CD4-positive, CD25-positive, alpha-beta regulatory T cell (primary cell): ENCODE measurements around the gene GANC. TPM values are rescaled to one million over a fixed set of nuclear protein-coding genes. Genes with fewer than 3 reads are reported as not detected.

Experiments used
- ATAC-seq, 2 donors: fragments of 150-1000 bp; cut with Tn5 transposase; one replicate each; pipeline ENCODE4 v1.10.0; 2021; ENCODE audit warnings: low read depth in 2 of 2, moderate number of reproducible peaks in 2 of 2, moderate library complexity in 1 of 2
- DNase-seq, 3 donors: peaks; one replicate each; pipeline versions ENCODE4 v3.0.0 to v3.0.0-alpha.2; 2012 to 2022; ENCODE audit warnings: mixed read lengths in 1 of 3
- H3K27ac ChIP-seq: one replicate; pipeline ENCODE4 v1.7.0; 2013; ENCODE audit warnings: mild to moderate bottlenecking, low read length; ENCODE audit not compliant: insufficient read depth, poor library complexity, severe bottlenecking
- H3K27me3 ChIP-seq: one replicate; pipeline ENCODE4 v1.7.0; 2013; ENCODE audit warnings: low read length; ENCODE audit not compliant: control insufficient read depth, insufficient read depth
- H3K36me3 ChIP-seq: one replicate; pipeline ENCODE4 v1.7.0; 2013; ENCODE audit warnings: mild to moderate bottlenecking, low read length, moderate library complexity; ENCODE audit not compliant: control insufficient read depth, insufficient read depth
- H3K4me1 ChIP-seq: 2 replicates; pipeline ENCODE4 v1.7.0; 2013; ENCODE audit warnings: mild to moderate bottlenecking, low read length; ENCODE audit not compliant: insufficient read depth, control insufficient read depth, poor library complexity, severe bottlenecking
- H3K4me3 ChIP-seq: one replicate; pipeline ENCODE4 v1.7.0; 2013; ENCODE audit warnings: low read depth, mild to moderate bottlenecking, low read length, moderate library complexity
- H3K9me3 ChIP-seq, 2 experiments: 1 replicate in 1 of 2; 2 replicates in 1 of 2; pipeline ENCODE4 v1.7.0; 2013; ENCODE audit warnings: low read length in 2 of 2, mild to moderate bottlenecking in 1 of 2, moderate library complexity in 1 of 2; ENCODE audit not compliant: control insufficient read depth in 2 of 2
- H3K27ac Mint-ChIP-seq, 3 donors: one replicate each; pipeline ENCODE4 v1.8.0; 2020 to 2022; ENCODE audit warnings: mild to moderate bottlenecking in 3 of 3, mixed read lengths in 3 of 3, moderate library complexity in 2 of 3
- H3K27me3 Mint-ChIP-seq: one replicate; pipeline ENCODE4 v1.8.0; 2022; ENCODE audit warnings: mild to moderate bottlenecking, mixed read lengths
- H3K36me3 Mint-ChIP-seq: one replicate; pipeline ENCODE4 v1.8.0; 2020; ENCODE audit warnings: mixed read lengths
- H3K4me1 Mint-ChIP-seq, 4 donors: one replicate each; pipeline ENCODE4 v1.8.0; 2020 to 2022; ENCODE audit warnings: mixed read lengths in 4 of 4, mild to moderate bottlenecking in 1 of 4
- H3K4me3 Mint-ChIP-seq, 4 donors: one replicate each; pipeline ENCODE4 v1.8.0; 2020 to 2022; ENCODE audit warnings: mild to moderate bottlenecking in 4 of 4, mixed read lengths in 4 of 4, moderate library complexity in 3 of 4
- H3K9me3 Mint-ChIP-seq, 7 donors: one replicate each; pipeline ENCODE4 v1.8.0; 2020 to 2022; ENCODE audit warnings: mixed read lengths in 7 of 7, mild to moderate bottlenecking in 3 of 7, moderate library complexity in 2 of 7
- polyA plus RNA-seq, 4 donors: library from polyadenylated mRNA; unstranded; fragments of 300-500 nt; fragmentation: Illumina TruSeq; gene quantifications; one replicate each; pipeline ENCODE4 v1.2.3, GENCODE V29; 2021
- total RNA-seq: library from RNA; stranded (reverse); gene quantifications from one replicate; pipeline ENCODE4 v1.2.3, GENCODE V29; 2022

GANC gene
- total and polyA plus RNA-seq, 5 donors from 2014 or later: 10.2 to 33.8 (median 14.5) TPM

- Mint-ChIP-seq H3K9me3 (no peaks in the 10 kb centered on the region), H3K36me3 (peaks cover 20% of the 10 kb centered on the region), H3K4me3 (no peak overlapping the region), H3K27me3 (peaks cover 4% of the 10 kb centered on the region), H3K4me1 (peaks cover 0 to 2% (median 0%) of the 10 kb centered on the region in 4 donors), H3K27ac (no peak overlapping the region)
- ATAC-seq (no peak), DNase-seq (no peak)
- H3K9me3 ChIP-seq: no peaks in the 10 kb centered on the region
- no peak overlapping the region for H3K4me3 ChIP-seq
- H3K27me3 ChIP-seq: no peaks in the 10 kb centered on the region
- no peaks in the 10 kb centered on the region for H3K36me3 ChIP-seq
- H3K27ac ChIP-seq: no peak overlapping the region
- no peaks in the 10 kb centered on the region for H3K4me1 ChIP-seq
These were observed 94.0 kb downstream of the GANC start for GRCh38 chr15:42367041-42367440.

- Histone ChIP-seq H3K9me3 (no peaks in the 10 kb centered on the region), H3K4me3 (no peak overlapping the region), H3K4me1 (no peaks in the 10 kb centered on the region), H3K27me3 (no peaks in the 10 kb centered on the region), H3K27ac (no peak overlapping the region), H3K36me3 (no peaks in the 10 kb centered on the region)
- Mint-ChIP-seq H3K9me3 (no peaks in the 10 kb centered on the region), H3K27me3 (peaks cover 1% of the 10 kb centered on the region), H3K4me3 (no peak overlapping the region), H3K27ac (no peak overlapping the region), H3K36me3 (peaks cover 17% of the 10 kb centered on the region), H3K4me1 (peaks cover 0 to 2% (median 0%) of the 10 kb centered on the region in 4 donors)
- DNase-seq (no peak), ATAC-seq (no peak)
These were observed 95.1 kb downstream of the GANC start for GRCh38 chr15:42368096-42368495.

GRCh38 chr15:42371096-42371495 is 98.1 kb downstream of the GANC start:
- Mint-ChIP-seq H3K4me3 (no peak overlapping the region), H3K27ac (no peak overlapping the region), H3K9me3 (no peaks in the 10 kb centered on the region), H3K27me3 (no peaks in the 10 kb centered on the region), H3K36me3 (peaks cover 11% of the 10 kb centered on the region), H3K4me1 (peaks cover 0 to 2% (median 0%) of the 10 kb centered on the region in 4 donors)
- H3K9me3 ChIP-seq: no peaks in the 10 kb centered on the region
- DNase-seq (peak in 1 of 3 donors; percentile 22), ATAC-seq (no peak)
- H3K27me3 ChIP-seq: no peaks in the 10 kb centered on the region
- no peaks in the 10 kb centered on the region for H3K4me1 ChIP-seq
- H3K4me3 ChIP-seq: no peak overlapping the region
- no peaks in the 10 kb centered on the region for H3K36me3 ChIP-seq
- H3K27ac ChIP-seq: no peak overlapping the region

GRCh38 chr15:42373274-42373673 is 100.3 kb downstream of the GANC start:
- ATAC-seq (no peak), DNase-seq (no peak)
- Mint-ChIP-seq H3K27me3 (no peaks in the 10 kb centered on the region), H3K27ac (peak overlapping the region in 2 of 3 donors; percentile 2 to 27), H3K36me3 (peaks cover 9% of the 10 kb centered on the region), H3K4me3 (no peak overlapping the region), H3K9me3 (peaks cover 0 to 9% (median under 1%) of the 10 kb centered on the region in 7 donors), H3K4me1 (peaks cover 0 to 2% (median 0%) of the 10 kb centered on the region in 4 donors)
- Histone ChIP-seq H3K4me3 (no peak overlapping the region), H3K4me1 (no peaks in the 10 kb centered on the region), H3K27me3 (no peaks in the 10 kb centered on the region), H3K27ac (no peak overlapping the region), H3K9me3 (no peaks in the 10 kb centered on the region), H3K36me3 (no peaks in the 10 kb centered on the region)

GRCh38 chr15:42373936-42374335 is 100.9 kb downstream of the GANC start:
- H3K9me3 ChIP-seq: no peaks in the 10 kb centered on the region

GRCh38 chr15:42374810-42375209 is 101.8 kb downstream of the GANC start:
- no peak overlapping the region for H3K4me3 ChIP-seq
- Mint-ChIP-seq H3K4me1 (peaks cover 0 to 2% (median 0%) of the 10 kb centered on the region in 4 donors), H3K27me3 (no peaks in the 10 kb centered on the region), H3K4me3 (no peak overlapping the region), H3K9me3 (peaks cover 0 to 13% (median 2%) of the 10 kb centered on the region in 7 donors), H3K36me3 (peaks cover 4% of the 10 kb centered on the region), H3K27ac (no peak overlapping the region)
- no peak overlapping the region for H3K27ac ChIP-seq
- ATAC-seq: no peak
- DNase-seq: no peak
- H3K4me1 ChIP-seq: no peaks in the 10 kb centered on the region
- no peaks in the 10 kb centered on the region for H3K9me3 ChIP-seq
- no peaks in the 10 kb centered on the region for H3K27me3 ChIP-seq
- H3K36me3 ChIP-seq: no peaks in the 10 kb centered on the region

More at GRCh38 chr15:42373936-42374335, 100.9 kb downstream of the GANC start:
- ATAC-seq (no peak), DNase-seq (no peak)
- H3K27ac ChIP-seq: no peak overlapping the region
- peaks cover 0 to 13% (median 1%) of the 10 kb centered on the region in 7 donors for H3K9me3 Mint-ChIP-seq
- no peaks in the 10 kb centered on the region for H3K4me1 ChIP-seq
- H3K4me3 Mint-ChIP-seq: no peak overlapping the region
- H3K27me3 Mint-ChIP-seq: no peaks in the 10 kb centered on the region
- H3K36me3 Mint-ChIP-seq: peaks cover 7% of the 10 kb centered on the region
- no peak overlapping the region for H3K27ac Mint-ChIP-seq
- peaks cover 0 to 2% (median 0%) of the 10 kb centered on the region in 4 donors for H3K4me1 Mint-ChIP-seq
- no peaks in the 10 kb centered on the region for H3K36me3 ChIP-seq
- no peaks in the 10 kb centered on the region for H3K27me3 ChIP-seq
- H3K4me3 ChIP-seq: no peak overlapping the region

- Histone ChIP-seq H3K27me3 (no peaks in the 10 kb centered on the region), H3K27ac (no peak overlapping the region), H3K4me1 (no peaks in the 10 kb centered on the region), H3K9me3 (no peaks in the 10 kb centered on the region), H3K4me3 (no peak overlapping the region), H3K36me3 (no peaks in the 10 kb centered on the region)
- Mint-ChIP-seq H3K27ac (no peak overlapping the region), H3K9me3 (peaks cover 0 to 13% (median 2%) of the 10 kb centered on the region in 7 donors), H3K36me3 (peaks cover 4% of the 10 kb centered on the region), H3K4me3 (no peak overlapping the region), H3K4me1 (peaks cover 0 to 2% (median 0%) of the 10 kb centered on the region in 4 donors), H3K27me3 (no peaks in the 10 kb centered on the region)
- no peak for DNase-seq
- no peak for ATAC-seq
These were observed 102.3 kb downstream of the GANC start for GRCh38 chr15:42375252-42375651.

- Mint-ChIP-seq H3K36me3 (peaks cover 4% of the 10 kb centered on the region), H3K27me3 (no peaks in the 10 kb centered on the region), H3K4me3 (no peak overlapping the region), H3K27ac (no peak overlapping the region), H3K4me1 (no peaks in the 10 kb centered on the region), H3K9me3 (peaks cover 0 to 13% (median 2%) of the 10 kb centered on the region in 7 donors)
- no peaks in the 10 kb centered on the region for H3K4me1 ChIP-seq
- no peak overlapping the region for H3K27ac ChIP-seq
- no peaks in the 10 kb centered on the region for H3K9me3 ChIP-seq
- DNase-seq: no peak
- no peaks in the 10 kb centered on the region for H3K36me3 ChIP-seq
- ATAC-seq: no peak
- H3K4me3 ChIP-seq: no peak overlapping the region
- H3K27me3 ChIP-seq: no peaks in the 10 kb centered on the region
These were observed 102.9 kb downstream of the GANC start for GRCh38 chr15:42375941-42376340.
